ENCODE data around the gene SH2D3C.

SH2D3C gene

DNA sequence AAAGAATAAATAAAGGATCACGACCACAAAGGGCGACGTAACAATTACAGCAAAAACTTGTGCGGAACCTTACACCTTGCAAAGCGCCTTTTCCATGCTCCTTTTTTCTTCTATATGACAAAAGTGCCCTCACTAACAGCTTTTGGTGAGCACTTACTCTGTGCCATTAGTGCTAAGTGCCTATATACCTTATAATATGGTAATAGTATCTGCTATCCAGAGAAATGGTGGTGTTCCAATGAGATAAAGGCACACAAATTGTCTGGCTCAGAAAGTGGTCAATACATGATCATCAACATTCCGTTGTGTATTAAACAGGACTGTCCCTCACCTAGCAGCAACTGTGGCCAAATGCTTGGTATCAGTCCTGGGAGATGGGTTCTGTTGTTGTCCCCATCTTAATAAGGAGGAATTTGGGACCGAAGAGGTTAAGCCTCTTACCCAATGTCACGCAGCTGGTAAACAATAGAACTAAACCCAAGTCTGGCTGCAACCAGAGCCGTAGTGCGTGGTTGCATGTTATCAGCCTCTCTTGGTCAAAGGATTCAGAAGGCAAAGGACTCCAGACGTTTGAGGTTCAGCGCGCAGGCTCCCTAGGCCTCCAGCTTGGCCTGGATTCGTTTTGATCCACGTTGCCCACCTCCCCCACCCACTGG lies 42.8 kb downstream of the SH2D3C start:
- DNase-seq: no peak

DNA sequence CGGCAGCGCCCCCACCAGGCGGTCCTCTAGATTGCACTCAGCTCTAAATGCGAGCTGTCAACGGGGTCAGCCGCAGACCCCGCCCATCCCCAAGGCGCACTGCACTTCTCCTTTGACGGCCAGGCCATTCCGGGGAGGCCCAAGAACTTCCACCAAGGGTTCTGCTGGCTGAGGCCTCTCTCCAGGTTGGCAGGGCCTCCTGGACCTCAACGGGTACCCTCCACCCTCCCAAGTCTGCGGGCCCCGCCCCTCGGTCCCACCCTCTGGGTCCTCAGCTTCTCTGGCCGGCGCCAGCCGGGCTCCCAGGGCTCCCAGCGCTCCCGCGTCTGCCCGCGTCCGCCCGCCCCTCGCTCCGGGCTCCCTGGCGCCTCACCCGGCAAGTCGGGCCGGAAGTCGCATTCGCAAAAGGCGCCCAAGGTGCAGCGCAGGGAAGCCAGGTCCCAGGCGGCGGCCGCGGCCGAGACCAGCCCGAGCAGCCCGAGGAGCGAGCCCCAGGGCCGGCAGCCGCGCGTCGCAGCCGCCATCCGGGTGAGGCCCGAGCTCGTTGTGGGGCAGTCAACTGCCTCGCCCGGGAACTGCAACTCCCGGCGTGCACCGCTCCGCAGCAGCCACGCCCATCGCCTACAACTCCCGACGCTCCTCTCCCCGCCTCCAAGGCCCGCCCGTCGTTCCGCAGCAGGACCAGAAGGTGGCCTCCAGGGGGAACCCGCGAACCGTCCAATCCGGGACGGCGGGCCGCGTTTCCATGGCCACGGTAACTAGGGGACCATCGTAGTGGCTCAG lies 43.5 kb downstream of the SH2D3C start, which contains the start of gene TOR2A:
TSS of gene TOR2A (minus strand) at position 548 of the 783 bp plus-strand sequence. CDS start at position 524, 24 bp downstream.
- DNase-seq: peak; percentile 99

DNA sequence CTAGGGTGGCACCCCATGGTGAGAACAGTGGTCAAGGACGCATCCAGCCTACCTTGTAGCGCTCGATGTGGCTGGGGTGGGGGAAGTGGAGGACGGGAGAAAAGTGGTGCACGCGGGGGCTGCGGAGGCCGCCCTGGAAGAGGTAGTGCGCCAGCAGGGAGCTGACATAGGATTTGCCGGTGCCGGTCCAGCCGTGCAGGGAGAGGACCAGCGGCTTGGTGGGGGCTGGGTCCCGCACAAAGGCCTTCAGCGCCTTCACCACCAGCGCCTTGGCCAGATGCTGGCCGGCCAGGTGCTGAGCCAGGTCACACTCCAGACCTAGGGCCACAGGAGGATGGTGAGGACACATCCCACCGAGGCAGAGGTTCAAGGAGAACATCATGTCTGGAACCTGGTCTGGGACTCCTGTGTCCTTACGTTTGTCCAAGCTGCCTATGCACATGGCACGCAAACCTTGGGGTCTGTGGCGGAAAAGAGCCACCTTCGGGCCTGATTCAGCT lies 44.2 kb downstream of the SH2D3C start:
- no peak for DNase-seq

DNA sequence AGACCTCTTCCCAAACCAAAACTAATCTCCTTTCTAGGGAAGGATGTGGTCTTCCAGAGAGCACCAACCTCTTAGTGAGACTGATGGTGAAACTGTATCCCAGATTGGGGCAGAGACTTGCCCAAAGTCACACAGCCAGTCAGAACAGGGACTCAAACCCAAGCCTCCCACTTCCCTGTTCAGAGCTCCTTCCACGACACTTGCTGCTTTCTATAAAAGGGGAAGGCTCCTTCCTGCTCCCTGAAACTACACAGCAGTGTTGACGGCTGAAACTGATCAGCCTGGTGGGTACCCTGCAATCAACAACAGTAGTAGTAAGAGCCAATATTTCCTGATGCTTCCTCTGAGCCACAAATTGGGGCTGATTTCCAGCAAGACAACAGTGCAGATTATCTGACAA lies 44.9 kb downstream of the SH2D3C start:
- DNase-seq: no peak

DNA sequence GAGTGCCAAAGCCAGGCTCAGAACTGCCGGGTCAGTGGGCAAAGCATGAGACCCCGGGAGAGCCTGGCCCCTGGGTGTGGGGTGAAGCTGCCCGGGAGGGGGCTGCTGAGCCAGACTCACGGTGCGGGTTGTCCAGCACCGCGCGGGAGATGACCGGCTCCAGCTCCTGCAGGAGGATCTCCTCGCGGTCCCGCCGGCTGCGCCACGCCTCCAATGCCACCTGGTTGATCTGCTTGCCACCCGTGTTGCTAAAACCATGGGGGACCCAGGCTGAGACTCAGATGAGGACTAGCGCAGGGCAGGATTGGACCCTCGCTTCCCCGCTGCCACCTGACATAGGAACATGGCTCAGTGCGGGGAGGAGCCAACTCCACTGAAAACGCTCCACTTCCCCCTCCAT lies 46.0 kb downstream of the SH2D3C start:
- DNase-seq: no peak

DNA sequence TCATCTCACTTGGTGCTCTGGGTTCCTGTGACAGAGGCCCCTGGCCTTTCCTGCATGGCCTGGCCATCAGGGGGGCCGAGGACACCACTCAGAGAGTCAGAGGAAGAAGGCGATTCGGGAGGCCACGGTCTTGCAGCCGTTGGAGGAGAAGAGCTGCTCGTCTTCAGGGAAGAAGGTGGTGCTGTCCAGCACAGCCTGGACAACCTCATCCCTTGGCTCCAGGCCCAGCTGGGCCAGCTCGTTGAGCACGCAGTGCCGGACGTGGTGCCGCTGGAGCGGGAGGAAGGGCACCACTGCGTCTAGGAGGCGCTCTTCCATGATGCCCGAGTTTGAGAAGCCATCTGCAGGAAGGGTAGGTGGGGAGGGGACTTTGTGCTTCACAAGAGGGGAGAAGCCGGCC lies 46.5 kb downstream of the SH2D3C start:
- no peak for DNase-seq

DNA sequence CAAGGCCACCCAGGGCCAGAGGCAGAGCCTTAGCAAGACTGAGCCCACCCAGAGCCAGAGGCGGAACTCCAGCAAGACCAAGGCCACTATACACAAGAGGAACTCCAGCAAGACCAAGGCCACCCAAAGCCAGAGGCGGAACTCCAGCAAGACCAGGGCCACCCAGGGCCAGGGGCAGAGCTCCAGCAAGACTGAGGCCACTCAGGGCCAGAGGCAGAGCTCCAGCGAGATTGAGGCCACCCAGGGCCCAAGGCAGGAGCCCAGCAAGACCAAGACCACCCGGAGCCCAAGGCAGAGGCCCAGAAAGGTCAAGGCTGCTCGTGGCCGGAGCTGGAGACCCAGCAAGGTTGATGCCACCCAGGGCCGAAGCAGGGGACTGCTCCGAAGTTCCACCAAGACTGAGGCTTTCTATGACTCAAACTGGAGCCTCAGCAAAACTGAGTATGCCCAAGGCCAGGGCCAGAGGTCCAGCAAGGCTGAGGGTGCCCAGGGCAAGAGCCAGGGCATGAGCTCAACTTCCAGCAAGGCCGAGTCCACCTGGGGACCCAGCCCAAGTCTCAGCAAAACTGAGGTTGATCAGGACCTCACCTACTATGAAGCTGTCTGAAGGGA lies 47.6 kb downstream of the SH2D3C start:
- DNase-seq: no peak

DNA sequence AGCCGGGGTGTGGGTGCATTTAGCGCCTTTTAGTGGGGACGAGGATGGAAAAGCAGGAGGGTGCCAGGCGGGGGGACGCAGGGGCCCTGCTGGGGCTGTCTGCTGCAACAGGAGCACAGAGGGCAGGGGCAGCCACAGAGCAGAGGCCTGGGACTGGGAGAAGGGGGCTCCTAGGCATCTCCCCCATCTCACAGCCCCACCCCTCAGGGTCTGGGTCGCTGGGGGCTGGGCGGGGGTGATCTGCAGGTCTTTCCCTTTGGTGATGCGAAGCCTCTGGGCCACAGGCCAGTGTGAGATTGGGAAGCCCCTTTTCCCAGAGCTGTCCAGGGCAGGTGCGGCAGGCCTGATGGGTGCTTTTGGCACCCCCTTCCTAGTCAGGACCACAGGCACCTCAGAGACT lies 48.2 kb downstream of the SH2D3C start:
- DNase-seq: no peak

DNA sequence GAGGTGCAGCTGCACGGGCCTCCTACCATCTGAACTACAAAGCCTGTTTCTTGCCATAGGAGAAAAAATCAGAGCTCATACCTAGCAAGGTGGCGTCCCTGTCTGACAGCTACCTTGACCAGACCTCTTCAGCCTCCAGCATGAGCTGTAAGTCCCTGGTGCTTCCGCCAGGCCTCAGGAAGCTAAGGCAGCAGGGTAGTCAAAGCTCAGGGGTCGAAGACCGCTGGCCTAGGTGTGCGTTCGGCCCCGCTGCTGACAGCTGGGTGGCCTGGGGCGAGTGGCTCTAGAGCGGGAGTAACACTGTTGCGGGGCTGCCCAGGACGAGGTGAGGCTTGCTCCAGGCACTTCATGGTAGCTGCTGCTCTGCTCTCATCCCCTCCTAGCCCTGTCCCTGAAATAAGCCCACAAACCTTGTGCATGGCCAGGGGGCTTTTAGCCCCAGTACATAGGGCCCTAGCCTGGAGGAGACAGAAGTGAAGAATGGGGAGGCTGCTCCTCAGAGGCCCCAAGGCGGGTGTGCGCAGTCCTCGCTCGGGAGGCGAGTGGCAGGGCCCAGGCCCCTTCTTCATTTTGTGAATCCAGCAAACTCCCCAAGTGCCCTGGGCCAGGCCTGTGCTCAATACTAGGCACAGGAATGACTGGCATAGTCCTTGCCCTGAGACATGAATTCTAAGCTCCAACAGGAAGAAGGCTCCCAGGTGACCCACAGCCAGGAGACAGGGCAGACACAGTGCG lies 48.8 kb downstream of the SH2D3C start:
- DNase-seq: no peak

DNA sequence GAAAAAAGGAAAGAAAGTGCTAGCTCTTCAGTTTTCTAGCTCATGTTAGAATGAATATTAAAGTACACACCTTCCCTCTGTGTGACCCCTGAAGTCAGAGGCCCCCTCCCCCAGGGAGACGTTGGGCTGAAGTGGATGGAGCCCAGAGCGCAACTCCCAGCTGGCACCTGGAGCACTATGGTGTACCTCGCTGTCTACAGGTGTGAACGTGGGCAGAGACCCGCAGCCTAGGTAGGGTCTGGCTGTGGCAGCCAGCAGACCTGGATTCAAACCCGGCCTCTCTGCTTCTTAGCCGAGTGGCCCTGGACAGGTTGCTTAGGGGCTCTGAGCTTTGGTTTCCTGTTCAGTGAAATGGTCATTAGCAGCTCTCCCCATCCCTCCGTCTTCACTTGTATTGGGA lies 49.7 kb downstream of the SH2D3C start:
- no peak for DNase-seq

DNA sequence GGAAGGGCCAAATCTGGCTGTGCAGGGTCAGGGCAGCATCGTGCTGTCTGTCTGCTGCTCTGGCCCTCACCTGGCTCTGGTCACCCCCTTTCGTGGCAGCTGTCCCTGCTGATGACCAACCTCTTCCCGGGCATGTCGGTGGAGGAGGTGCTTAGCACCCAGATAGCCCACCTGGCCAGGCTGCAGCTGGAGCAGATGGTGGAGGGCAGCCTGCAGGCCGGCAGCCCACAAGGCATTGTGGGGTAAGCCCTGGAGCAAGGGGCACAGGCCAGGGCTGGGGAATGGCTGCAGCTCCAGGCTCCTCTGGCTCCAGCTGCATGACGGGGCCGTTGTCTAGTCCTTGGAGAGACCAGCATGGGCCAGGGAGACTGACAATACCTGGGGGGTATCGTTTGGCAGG lies 51.6 kb downstream of the SH2D3C start:
- no peak for DNase-seq

DNA sequence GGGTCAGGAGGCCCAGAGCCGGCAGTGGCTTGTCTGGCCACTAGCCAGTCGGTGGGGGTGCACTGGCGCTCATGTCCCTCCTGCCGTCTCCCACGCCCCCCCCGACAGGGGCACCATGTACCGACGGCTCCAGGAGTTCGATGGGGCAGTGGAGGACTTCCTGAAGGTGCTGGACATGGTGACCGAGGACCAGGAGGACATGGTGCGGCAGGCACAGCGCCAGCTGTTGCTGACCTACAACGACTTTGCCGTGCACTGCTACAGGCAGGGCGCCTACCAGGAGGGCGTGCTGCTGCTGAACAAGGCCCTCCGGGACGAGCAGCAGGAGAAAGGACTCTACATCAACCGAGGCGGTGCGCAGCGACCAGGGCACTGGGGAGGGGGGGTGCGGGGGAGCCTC lies 54.5 kb downstream of the SH2D3C start:
- no peak for DNase-seq

DNA sequence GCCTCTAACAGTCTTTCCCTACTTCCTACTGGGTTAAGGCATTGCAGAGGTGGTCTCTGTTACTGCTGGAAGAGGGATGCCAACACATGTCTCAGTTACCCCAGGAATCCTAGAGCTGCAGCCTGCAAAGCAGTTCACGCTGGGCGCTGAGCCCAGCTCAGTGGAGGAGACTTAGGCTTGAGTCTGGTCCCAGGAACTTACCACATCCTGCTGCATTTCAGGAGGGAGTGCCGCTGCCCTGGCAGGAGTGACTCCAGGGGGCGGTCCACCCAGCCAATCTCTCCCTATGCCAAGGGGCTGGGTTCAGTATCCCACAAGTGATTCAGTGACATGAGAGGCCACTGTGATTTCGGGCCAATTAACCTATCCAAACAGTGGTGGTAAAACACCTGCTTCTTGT lies 55.0 kb downstream of the SH2D3C start:
- no peak for DNase-seq

DNA sequence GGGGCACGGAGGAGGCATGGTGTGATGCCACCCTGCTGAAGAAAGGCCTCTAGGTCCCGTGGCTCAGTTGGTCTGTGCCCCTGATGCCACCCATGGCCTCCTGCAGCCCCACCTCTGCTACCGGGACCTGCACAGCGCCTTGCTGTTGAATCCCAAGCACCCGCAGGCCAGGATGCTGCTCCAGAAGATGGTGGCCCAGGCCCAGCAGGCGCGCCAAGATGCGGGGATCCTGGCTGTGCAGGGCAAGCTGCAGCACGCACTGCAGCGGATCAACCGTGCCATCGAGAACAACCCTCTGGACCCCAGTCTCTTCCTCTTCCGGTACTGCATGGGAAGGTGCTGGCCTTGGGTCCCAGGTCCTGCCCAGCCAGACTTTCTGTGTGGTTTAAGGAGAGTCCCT lies 55.5 kb downstream of the SH2D3C start:
- no peak for DNase-seq

DNA sequence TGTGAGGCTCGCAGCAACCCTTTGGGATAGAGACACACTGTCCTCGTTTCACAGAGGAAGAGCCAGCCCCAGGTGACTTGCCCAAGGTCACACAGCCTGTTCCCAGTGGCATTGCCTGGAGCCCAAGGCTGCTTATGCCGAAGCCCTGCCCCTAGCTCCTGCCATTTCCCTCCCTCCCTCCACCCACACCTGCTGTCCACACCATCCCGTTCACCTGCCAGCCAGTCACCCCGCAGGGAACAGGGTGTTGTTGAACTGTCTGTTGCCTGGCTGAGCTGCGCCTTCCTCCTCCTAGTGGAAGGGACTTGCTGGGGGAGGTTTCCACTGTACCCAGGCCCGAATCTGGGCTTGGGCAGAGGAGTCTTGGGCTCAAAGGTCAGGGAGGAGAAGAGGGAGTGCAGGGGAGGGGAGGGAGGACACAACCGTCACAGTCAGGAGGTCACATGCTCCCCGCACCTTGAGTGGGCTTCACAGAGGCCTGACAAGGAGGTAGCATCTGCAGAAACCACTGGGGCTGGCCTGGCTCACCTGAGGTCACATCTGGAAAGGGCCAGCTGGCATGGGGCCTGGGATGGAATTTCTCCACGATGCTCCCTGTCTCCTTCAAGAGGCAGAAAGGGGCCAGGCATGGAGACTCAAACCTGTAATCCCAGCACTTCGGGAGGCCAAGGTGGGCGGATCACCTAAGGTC lies 56.3 kb downstream of the SH2D3C start:
- no peak for DNase-seq

DNA sequence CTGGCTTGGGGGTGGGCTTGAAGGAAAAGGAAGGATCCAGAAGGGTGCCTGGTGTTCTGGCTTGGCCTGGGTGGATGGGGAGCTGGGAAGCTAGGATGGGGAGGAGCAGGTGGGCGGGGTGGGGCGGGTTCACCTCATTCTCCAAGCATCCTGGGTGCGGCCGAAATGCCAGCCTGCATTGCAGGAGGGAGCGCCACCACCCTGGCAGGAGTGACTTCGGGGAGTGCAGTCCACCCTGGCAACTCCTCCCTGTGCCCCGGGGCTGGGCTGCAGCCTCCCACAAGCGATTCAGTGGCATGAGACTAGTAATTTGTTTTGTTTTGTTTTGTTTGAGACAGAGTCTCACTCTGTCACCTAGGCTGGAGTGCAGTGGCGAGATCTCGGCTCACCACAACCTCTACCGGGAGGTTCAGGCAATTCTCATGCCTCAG lies 57.1 kb downstream of the SH2D3C start:
- DNase-seq: no peak

DNA sequence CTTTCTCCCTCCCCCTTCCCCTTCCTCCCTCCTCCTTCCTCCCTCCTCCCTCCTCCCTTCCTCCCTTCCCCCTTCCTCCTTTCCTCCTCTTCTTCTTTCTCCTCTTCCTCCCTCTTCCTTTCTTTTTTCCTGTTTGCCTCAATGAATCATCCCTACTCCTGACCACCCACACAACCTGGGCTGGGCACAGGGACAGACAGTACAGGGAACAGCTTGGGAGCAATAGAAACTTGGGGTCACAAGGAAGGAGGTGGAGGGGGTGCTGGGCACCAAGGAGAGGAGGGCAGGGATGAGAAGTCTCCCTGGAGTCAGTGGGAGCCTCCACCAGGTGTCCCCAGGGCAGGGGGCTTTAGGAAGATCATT lies 57.6 kb downstream of the SH2D3C start:
- DNase-seq: no peak

DNA sequence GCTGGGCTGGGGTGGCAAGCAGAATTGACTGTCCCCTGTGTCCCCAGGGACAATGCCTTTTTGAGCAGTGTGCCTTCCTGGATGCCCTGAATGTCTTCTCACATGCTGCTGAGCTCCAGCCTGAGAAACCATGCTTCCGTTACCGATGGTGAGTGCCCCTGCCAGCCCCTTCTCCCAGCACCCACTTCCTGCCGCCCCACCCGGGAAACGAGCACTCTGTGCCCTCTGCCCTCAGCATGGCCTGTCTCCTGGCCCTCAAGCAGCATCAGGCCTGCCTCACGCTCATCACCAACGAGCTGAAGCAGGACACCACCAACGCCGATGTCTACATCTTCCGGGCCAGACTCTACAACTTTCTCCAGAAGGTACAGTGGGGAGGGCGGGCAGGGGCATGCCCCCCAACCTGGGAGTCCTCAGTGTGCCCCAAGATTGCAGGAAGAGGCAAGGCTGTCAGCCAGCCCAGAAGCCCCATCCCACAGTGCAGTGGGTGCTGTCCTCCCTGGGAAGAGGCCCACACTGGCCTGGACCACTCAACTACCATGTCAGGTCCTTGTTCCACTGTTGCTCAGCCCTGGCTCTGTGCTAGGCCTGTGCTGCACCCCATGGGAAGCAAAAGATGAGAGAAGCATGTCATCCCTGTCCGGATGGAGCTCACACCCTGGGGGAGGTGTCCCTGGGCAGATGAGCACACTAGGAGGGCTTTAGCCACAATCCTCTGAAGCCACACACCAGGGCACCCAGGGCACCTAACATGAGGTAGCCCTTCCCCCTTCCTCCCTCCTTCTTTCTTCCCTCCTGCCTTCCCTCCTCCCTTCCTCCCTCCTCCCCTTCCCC lies 58.2 kb downstream of the SH2D3C start:
- DNase-seq: peak; percentile 57

DNA sequence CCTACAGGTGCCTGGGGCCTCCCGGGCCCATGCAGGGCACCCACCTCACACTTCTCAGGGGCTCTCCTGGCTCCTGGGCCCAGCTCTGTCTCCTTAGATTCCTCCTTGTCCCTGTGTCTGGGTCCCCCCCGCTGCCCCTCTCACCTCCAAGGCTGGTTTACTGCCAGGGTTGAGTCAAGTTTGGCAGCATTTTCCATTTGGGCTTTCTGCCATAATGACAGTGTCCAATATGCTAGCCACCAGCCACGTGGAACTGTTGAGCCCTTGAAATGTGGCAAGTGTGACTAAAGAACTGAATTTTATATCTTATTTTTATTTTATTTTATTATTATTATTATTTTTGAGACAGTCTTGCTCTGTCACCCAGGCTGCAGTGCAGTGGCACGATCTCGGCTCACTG lies 60.7 kb downstream of the SH2D3C start:
- no peak for DNase-seq

DNA sequence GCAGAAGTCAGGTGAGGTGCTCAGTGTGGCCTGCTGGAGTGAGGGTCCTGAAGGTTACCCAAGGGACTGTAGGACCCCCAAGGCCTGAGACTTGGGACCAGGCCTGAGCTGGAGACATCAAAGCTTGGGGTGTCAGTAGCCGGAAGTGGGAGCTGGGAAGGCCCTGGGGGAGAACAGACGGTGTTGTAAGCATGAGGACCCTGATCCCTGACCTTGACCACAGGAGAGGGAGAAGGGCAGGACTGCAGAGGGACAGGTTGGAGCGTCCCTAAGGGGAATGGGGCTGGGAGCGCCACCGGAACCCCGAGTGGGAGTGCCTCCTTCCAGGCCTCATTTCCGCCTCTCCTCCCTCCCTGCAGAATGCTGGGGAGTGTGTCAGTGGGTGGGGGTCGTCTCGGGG lies 62.1 kb downstream of the SH2D3C start:
- DNase-seq: no peak

DNA sequence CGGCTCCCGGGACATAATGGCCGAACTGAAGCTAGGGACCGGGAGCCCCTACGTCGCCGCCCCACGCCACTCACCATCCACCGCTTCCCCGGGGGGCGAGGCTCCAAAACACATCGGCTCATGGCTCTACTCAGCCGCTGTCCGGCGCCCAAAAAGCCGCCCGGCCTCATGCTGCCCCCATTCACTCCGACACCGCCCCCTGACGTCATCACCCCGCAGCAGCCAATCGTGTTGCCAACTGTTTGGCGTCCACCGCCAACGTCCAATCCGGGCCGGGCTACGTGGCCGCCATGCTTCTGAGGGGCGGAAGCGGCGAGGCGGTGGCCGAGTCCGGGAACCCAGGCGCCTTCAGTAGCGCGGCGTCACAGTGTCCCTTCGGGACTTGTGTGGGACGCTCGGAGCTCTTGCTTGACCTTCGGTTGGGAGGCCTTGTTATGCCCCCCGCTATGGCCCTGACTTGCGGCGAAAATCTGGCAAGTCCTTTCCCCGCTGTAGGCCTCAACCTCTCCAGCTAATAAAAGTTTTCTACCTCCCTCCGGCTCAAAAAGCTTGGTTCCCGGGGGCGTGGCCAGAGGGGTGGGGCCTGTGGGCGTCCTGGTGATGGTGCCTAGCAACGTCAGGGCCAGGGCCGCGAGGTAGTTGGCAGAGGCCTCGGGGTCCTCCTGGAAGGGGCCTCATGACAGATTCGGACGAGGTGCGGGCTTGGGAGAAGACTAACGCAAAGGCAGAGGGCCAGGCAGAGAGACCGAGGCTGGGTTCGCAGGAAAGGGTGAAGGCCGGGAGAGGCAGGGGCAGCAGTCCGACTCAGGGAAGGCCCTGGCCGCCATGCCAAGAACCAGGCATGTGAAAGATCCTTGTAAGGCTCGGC lies 62.8 kb downstream of the SH2D3C start, which contains the start of the genes PTRH1 and TTC16:
TSS of gene PTRH1 (minus strand) at position 194 of the 868 bp plus-strand sequence. CDS start at position 170, 24 bp downstream.
TSS of gene TTC16 (plus strand) at position 610 of the 868 bp plus-strand sequence. CDS start at position 677, 67 bp downstream.
- DNase-seq: peak; percentile 99
